HepG2 (cell line): ENCODE measurements around the gene DNM3. TPM values are rescaled to one million over a fixed set of nuclear protein-coding genes. Genes with fewer than 3 reads are reported as not detected.

Experiments
- ATAC-seq: fragments of 200-7000 bp; cut with Tn5 transposase; 3 replicates; pipeline ENCODE4 v1.9.1; 2020; ENCODE audit warnings: mild to moderate bottlenecking, moderate library complexity
- BruUV-seq: library from RNA; stranded (reverse); fragments of 400-500 nt; replicated peaks from 2 replicates; lab custom pipeline; 2021; lab: Mats Ljungman, UMichigan
- CTCF ChIA-PET: fragments of 300-600 bp; formaldehyde crosslinking; extraction: SDS; loops from one replicate; lab custom pipeline; 2021; ENCODE audit warnings: low total read pairs, inconsistent platforms, low intra/inter-chr PET ratio; lab: Yijun Ruan, JAX
- POLR2A ChIA-PET: fragments of 350-600 bp; sonication (Branson Sonifier 250); formaldehyde crosslinking; loops from one replicate; lab custom pipeline; 2020; ENCODE audit warnings: antibody characterized with exemption, inconsistent platforms; lab: Yijun Ruan, JAX
- DNase-seq: peaks from one replicate; pipeline ENCODE4 v3.0.0-alpha.2; 2015; ENCODE audit warnings: low spot score
- FAIRE-seq: peaks from 3 replicates; lab custom pipeline; 2011; peaks lifted over from hg19 to GRCh38; lab: Jason Lieb, UNC
- H2AFZ ChIP-seq: one replicate; pipeline ENCODE4 v1.6.1; 2011; ENCODE audit warnings: low read length, inconsistent platforms
- H3K27ac ChIP-seq: fragments of 300-600 bp; 3 replicates; pipeline ENCODE4 v1.8.0; 2011; ENCODE audit warnings: mixed run types, mild to moderate bottlenecking, mixed read lengths, low read length, inconsistent platforms; ENCODE audit not compliant: insufficient read depth; ENCODE audit errors: extremely low read length
- H3K27me3 ChIP-seq, 2 experiments: fragments of 200-600 bp in 1 of 2; 2 replicates in 1 of 2; 3 replicates in 1 of 2; pipeline versions ENCODE4 v1.6.0 to v1.8.0; 2011; ENCODE audit warnings: low read length in 2 of 2, mild to moderate bottlenecking in 2 of 2, moderate library complexity in 2 of 2, inconsistent platforms in 1 of 2; ENCODE audit not compliant: insufficient read depth in 2 of 2, control insufficient read depth in 1 of 2
- H3K36me3 ChIP-seq, 2 experiments: fragments of 200-600 bp in 1 of 2; replicated peaks in 1 of 2; 2 replicates in 1 of 2; 3 replicates in 1 of 2; pipeline versions ENCODE4 v1.5.1 to v1.8.0; 2011; ENCODE audit warnings: low read length in 2 of 2, inconsistent platforms in 1 of 2; ENCODE audit not compliant: insufficient read depth in 2 of 2, control insufficient read depth in 1 of 2
- H3K4me1 ChIP-seq: 2 replicates; pipeline ENCODE4 v1.5.1; 2012; ENCODE audit warnings: low read length, inconsistent platforms; ENCODE audit not compliant: insufficient read depth
- H3K4me2 ChIP-seq: 2 replicates; pipeline ENCODE4 v1.6.0; 2011; ENCODE audit warnings: low read depth, low read length, inconsistent platforms
- H3K4me3 ChIP-seq, 3 experiments: fragments of 200-600 bp in 1 of 3; sonication (generic), shearing (Covaris generic) in 1 of 3; replicated peaks in 1 of 3; 2 replicates each; pipeline ENCODE4 v1.5.1; 2011 to 2016; ENCODE audit warnings: low read length in 3 of 3, inconsistent platforms in 2 of 3, low read depth in 2 of 3, mild to moderate bottlenecking in 2 of 3, control low read depth in 1 of 3, mixed read lengths in 1 of 3; ENCODE audit not compliant: insufficient read depth in 1 of 3
- H3K79me2 ChIP-seq: one replicate; pipeline ENCODE4 v1.6.1; 2011; ENCODE audit warnings: low read length, inconsistent platforms; ENCODE audit not compliant: insufficient read depth
- H3K9ac ChIP-seq: 2 replicates; pipeline ENCODE4 v1.6.0; 2011; ENCODE audit warnings: mild to moderate bottlenecking, low read depth, low read length, inconsistent platforms; ENCODE audit not compliant: insufficient read depth
- H3K9me3 ChIP-seq: 2 replicates; pipeline ENCODE4 v1.5.1; 2012; ENCODE audit warnings: mild to moderate bottlenecking, low read length
- H4K20me1 ChIP-seq: 2 replicates; pipeline ENCODE4 v1.6.0; 2011; ENCODE audit warnings: inconsistent platforms, mild to moderate bottlenecking, low read length, moderate library complexity; ENCODE audit not compliant: insufficient read depth
- BRD4 ChIP-seq: sonication (generic); formaldehyde crosslinking; IDR thresholded peaks from 2 replicates; pipeline ENCODE4 v1.4.0; 2020; ENCODE audit warnings: missing genetic modification reagents
- MEIS1 ChIP-seq: sonication (generic); formaldehyde crosslinking; IDR thresholded peaks from 2 replicates; pipeline ENCODE4 v1.9.0; 2021; ENCODE audit warnings: mild to moderate bottlenecking, missing genetic modification reagents, moderate library complexity, borderline replicate concordance
- NCOR1 ChIP-seq: fragments of 200-600 bp; sonication (generic); IDR thresholded peaks from 2 replicates; pipeline ENCODE4 v1.7.0; 2017; ENCODE audit warnings: antibody characterized with exemption, low read length, borderline replicate concordance
- PHF8 ChIP-seq: sonication (generic); formaldehyde crosslinking; IDR thresholded peaks from 2 replicates; pipeline ENCODE4 v1.5.0; 2020; ENCODE audit warnings: missing genetic modification reagents
- ZNF816 ChIP-seq: sonication (generic); formaldehyde crosslinking; IDR thresholded peaks from 2 replicates; pipeline ENCODE4 v1.8.0; 2022; ENCODE audit warnings: missing genetic modification reagents, mild to moderate bottlenecking, borderline replicate concordance
- WGBS: methylation state at CpG from one replicate; pipeline ENCODE4 v1.1.6; 2017; ENCODE audit warnings: low lambda C conversion rate; 5-methylcytosine and 5-hydroxymethylcytosine counted together
- in situ Hi-C: cut with HindIII; loops from 2 replicates; pipeline ENCODE4 v1.10.0; 2017; ENCODE audit warnings: low pct_unique_long_range_greater_than_20kb; ENCODE audit not compliant: extremely low pct_ligation_motif_present
- intact Hi-C: fragments of 100-400 bp; cut with micrococcal nuclease; formaldehyde crosslinking; loops from one replicate; pipeline ENCODE4 v1.10.0; 2022; ENCODE audit not compliant: unreplicated experiment
- polyA plus RNA-seq, 8 experiments: library from polyadenylated mRNA; depleted of rRNA in 3 of 8; stranded (reverse) in 7 of 8; unstranded in 1 of 8; fragments of >200 nt; fragmentation: Illumina TruSeq in 4 of 8; extraction: Trizol in 4 of 8; gene quantifications; 2 replicates each; pipeline versions ENCODE4 v1.2.1 to v1.2.3, GENCODE V29; 2011 to 2016; ENCODE audit warnings: low read depth in 4 of 8, missing spikeins in 1 of 8, mixed read lengths in 1 of 8; ENCODE audit not compliant: insufficient read depth in 1 of 8
- total RNA-seq, 5 experiments: library from RNA; depleted of rRNA; stranded (reverse); fragments of >200 nt; fragmentation: Illumina TruSeq; extraction: Trizol; gene quantifications; 2 replicates each; pipeline ENCODE4 v1.2.3, GENCODE V29; 2016; ENCODE audit warnings: low read depth in 1 of 5
- TF ChIP-seq, protein P1 (sequence below): sonication (generic); formaldehyde crosslinking; IDR thresholded peaks from 2 replicates; pipeline ENCODE4 v1.4.0; 2020; ENCODE audit warnings: mild to moderate bottlenecking, low read depth, missing genetic modification reagents
- TF ChIP-seq, protein P2 (sequence below): sonication (generic); formaldehyde crosslinking; IDR thresholded peaks from 2 replicates; pipeline ENCODE4 v1.4.0; 2020; ENCODE audit warnings: mild to moderate bottlenecking, missing genetic modification reagents

DNM3 gene
- total and polyA plus RNA-seq, 2 of the 13 experiments (the other 11 are each of a cell fraction or from before 2014, with no cell fraction given): 0.05 TPM; not detected in 1

DNA sequence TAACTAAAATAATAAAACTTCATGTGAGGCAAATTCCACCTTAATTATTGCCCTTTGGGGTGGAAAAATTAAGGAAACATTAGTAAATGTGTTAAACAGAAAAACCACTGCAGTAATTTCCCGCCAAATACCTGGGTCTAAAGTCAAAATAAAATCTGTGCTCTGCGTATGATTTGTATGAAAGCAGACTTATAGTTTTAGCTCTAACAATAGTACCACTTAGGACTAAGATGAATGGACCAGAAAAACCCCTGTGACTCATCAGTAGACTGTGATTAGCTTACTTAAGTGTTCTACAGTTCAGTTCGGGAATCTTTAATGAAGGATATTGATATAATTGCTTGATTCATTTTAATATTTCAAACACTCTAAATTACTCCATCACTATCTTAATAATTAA, 555.9 kb downstream of the DNM3 start:
- ATAC-seq: no peak
- Histone ChIP-seq H2AFZ (no peak overlapping the region), H3K27me3 (no peaks in the 10 kb centered on the region; a peak in 1 of 5 replicates), H4K20me1 (no peaks in the 10 kb centered on the region), H3K79me2 (no peaks in the 10 kb centered on the region), H3K4me1 (peaks cover 24% of the 10 kb centered on the region), H3K9me3 (no peaks in the 10 kb centered on the region), H3K4me3 (no peak overlapping the region), H3K36me3 (no peaks in the 10 kb centered on the region), H3K9ac (no peak overlapping the region), H3K27ac (no peak overlapping the region), H3K4me2 (no peak overlapping the region)
- in situ Hi-C loops: loop anchor here (10.0 kb wide), 1 partner anchor 392 kb away; no protein-coding TSS in a partner anchor
- no peak for FAIRE-seq
- no peak for DNase-seq
- POLR2A ChIA-PET: no interaction called here
- no TSS peak for BruUV-seq
- TF ChIP-seq, protein P1, sequence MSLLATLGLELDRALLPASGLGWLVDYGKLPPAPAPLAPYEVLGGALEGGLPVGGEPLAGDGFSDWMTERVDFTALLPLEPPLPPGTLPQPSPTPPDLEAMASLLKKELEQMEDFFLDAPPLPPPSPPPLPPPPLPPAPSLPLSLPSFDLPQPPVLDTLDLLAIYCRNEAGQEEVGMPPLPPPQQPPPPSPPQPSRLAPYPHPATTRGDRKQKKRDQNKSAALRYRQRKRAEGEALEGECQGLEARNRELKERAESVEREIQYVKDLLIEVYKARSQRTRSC (CRISPR knock-in tag): no peak
- no peak for TF ChIP-seq PHF8
- 78% methylated on average over 3 of the region's 3 CpGs for WGBS
- CTCF ChIA-PET: no interaction called here
- intact Hi-C loops: loop anchor here (5.0 kb wide), 1 partner anchor 130 kb away; no protein-coding TSS in a partner anchor

DNA sequence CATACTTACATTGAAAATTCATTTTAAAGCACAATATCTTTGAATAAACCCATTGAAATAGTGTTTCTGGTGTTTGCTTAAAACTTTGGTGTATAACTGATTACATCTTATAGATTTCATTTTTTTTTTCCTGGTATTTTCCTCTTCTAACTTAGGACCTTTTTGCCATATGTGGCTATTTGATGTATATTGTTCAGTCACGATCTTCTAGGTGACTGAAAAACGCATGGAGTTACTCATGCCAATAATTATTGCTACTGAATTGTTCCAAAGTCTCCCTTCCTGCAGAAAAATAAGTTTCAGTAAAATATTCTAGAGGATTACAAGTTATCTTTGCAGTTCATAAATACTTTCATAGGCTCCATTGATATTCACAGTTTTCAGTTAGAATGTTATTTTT, 556.3 kb downstream of the DNM3 start:
- WGBS: 78% methylated on average over 2 of the region's 2 CpGs
- no TSS peak for BruUV-seq
- no peak overlapping the region for H3K4me2 ChIP-seq
- H4K20me1 ChIP-seq: no peaks in the 10 kb centered on the region
- POLR2A ChIA-PET: no interaction called here
- FAIRE-seq (no peak), DNase-seq (no peak), ATAC-seq (no peak)
- no peaks in the 10 kb centered on the region for H3K79me2 ChIP-seq
- H3K36me3 ChIP-seq: no peaks in the 10 kb centered on the region
- no peak for TF ChIP-seq BRD4 (CRISPR knock-in tag)
- TF ChIP-seq NCOR1: no peak
- TF ChIP-seq MEIS1 (CRISPR knock-in tag): no peak
- TF ChIP-seq ZNF816 (CRISPR knock-in tag): no peak
- TF ChIP-seq, protein P2, sequence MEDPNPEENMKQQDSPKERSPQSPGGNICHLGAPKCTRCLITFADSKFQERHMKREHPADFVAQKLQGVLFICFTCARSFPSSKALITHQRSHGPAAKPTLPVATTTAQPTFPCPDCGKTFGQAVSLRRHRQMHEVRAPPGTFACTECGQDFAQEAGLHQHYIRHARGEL (CRISPR knock-in tag): no peak
- no peak overlapping the region for H3K27ac ChIP-seq
- intact Hi-C loops (loop anchor here (2.0 to 5.0 kb wide), 2 partner anchors 130 to 597 kb away; no protein-coding TSS in a partner anchor), in situ Hi-C loops (loop anchor here (10.0 kb wide), 1 partner anchor 393 kb away; no protein-coding TSS in a partner anchor)
- no peak overlapping the region for H2AFZ ChIP-seq
- peaks cover 24% of the 10 kb centered on the region for H3K4me1 ChIP-seq
- H3K27me3 ChIP-seq: no peaks in the 10 kb centered on the region; a peak in 1 of 5 replicates
- CTCF ChIA-PET: no interaction called here
- H3K4me3 ChIP-seq: no peak overlapping the region
- no peaks in the 10 kb centered on the region for H3K9me3 ChIP-seq
- no peak overlapping the region for H3K9ac ChIP-seq
